Sigmoid colon (tissue), 7 donors: ENCODE results near the gene ARHGAP40. TPM values are rescaled to one million over a fixed set of nuclear protein-coding genes. Genes with fewer than 3 reads are reported as not detected.

Source experiments
- DNase-seq: peaks from one replicate; pipeline ENCODE4 v3.0.0-alpha.2; 2019
- H3K27ac ChIP-seq, 4 donors: fragments of 200-600 bp; sonication (generic); one replicate each; pipeline ENCODE4 v1.5.1; 2016 to 2019; ENCODE audit warnings: mild to moderate bottlenecking in 1 of 4
- H3K27me3 ChIP-seq, 3 donors: fragments of 200-600 bp; sonication (generic); one replicate each; pipeline ENCODE4 v1.5.1; 2019; ENCODE audit warnings: mild to moderate bottlenecking in 1 of 3
- H3K36me3 ChIP-seq, 4 donors: fragments of 200-600 bp; sonication (generic); one replicate each; pipeline ENCODE4 v1.5.1; 2016 to 2019
- H3K4me1 ChIP-seq, 4 donors: fragments of 200-600 bp; sonication (generic); one replicate each; pipeline ENCODE4 v1.5.1; 2017 to 2019
- H3K4me3 ChIP-seq, 4 donors: fragments of 200-600 bp; sonication (generic); one replicate each; pipeline ENCODE4 v1.5.1; 2017 to 2019; ENCODE audit warnings: mild to moderate bottlenecking in 2 of 4, moderate library complexity in 1 of 4
- H3K9me3 ChIP-seq, 4 donors: fragments of 200-600 bp in 3 of 4; sonication (generic) in 3 of 4; one replicate each; pipeline versions ENCODE4 v1.5.1 to v1.6.1; 2013 to 2019
- EP300 ChIP-seq, 4 donors: sonication (generic); formaldehyde crosslinking; IDR thresholded peaks; one replicate each; pipeline ENCODE4 v1.6.1; 2017; ENCODE audit warnings: antibody characterized with exemption in 4 of 4
- POLR2A ChIP-seq, 2 donors: fragments of 450-650 bp; IDR thresholded peaks; one replicate each; pipeline ENCODE4 v1.6.1; 2016; ENCODE audit warnings: antibody characterized with exemption in 2 of 2, mild to moderate bottlenecking in 2 of 2, moderate library complexity in 2 of 2
- POLR2AphosphoS5 ChIP-seq, 4 donors: sonication (generic); formaldehyde crosslinking; IDR thresholded peaks; one replicate each; pipeline ENCODE4 v1.6.1; 2017; ENCODE audit warnings: antibody characterized with exemption in 4 of 4
- WGBS, 2 donors: extraction: QIAGEN DNeasy Blood & Tissue Kit; methylation state at CpG; one replicate each; pipeline ENCODE4 v1.1.7; 2013; 5-methylcytosine and 5-hydroxymethylcytosine counted together
- intact Hi-C: fragments of 100-400 bp; cut with DNase I; formaldehyde crosslinking; loops from one replicate; pipeline ENCODE4 v1.15.1; 2023
- polyA plus RNA-seq, 3 donors: library from polyadenylated mRNA; stranded (reverse); fragments of 200-250 nt; gene quantifications; one replicate each; pipeline ENCODE4 v1.2.3, GENCODE V29; 2013
- total RNA-seq, 4 donors: library from RNA; depleted of rRNA; stranded (reverse); fragments of >200 nt; gene quantifications; one replicate each; pipeline ENCODE4 v1.1.0, GENCODE V29; 2016
- TF ChIP-seq, protein P1 (sequence below), 4 experiments: fragments of 450-650 bp in 3 of 4; fragments of 200-600 bp in 1 of 4; IDR thresholded peaks; one replicate each; pipeline ENCODE4 v1.5.1; 2016 to 2019; ENCODE audit warnings: antibody characterized with exemption in 4 of 4, mild to moderate bottlenecking in 3 of 4, moderate library complexity in 2 of 4
- donor health status: healthy with polysubstance abuse.
- donor health status: Bipolar disorder and iron deficiency.
- donor health status: healthy.

The ARHGAP40 gene
- total and polyA plus RNA-seq, 7 donors = not detected

DNA sequence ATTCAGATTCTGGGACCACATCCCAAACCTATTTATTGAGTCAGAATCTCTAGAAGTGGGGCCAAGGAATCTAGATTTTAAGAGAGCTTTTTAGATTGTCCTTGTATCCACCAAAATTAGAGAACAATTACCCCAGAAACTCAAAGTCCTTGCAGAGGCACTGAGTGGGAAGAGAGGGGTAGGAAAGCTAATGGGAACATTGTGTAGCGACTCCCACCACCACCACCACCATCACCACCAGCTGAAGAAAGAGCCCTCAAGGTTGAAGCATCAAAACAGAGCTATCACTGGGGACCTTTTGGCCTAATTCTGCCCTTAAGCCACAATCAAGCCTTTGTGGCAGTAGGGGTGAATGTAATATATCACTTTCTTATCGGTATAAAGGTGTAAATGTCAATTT lies 83.7 kb downstream of the ARHGAP40 start:
- Histone ChIP-seq H3K4me1 (no peaks in the 10 kb centered on the region), H3K9me3 (no peaks in the 10 kb centered on the region), H3K4me3 (no peak overlapping the region), H3K36me3 (no peaks in the 10 kb centered on the region), H3K27ac (no peak overlapping the region), H3K27me3 (peaks cover 0 to 42% (median 9%) of the 10 kb centered on the region in 3 donors)
- TF ChIP-seq POLR2A (IDR thresholded peaks at IDR 0.05) (no peak), EP300 (IDR thresholded peaks at IDR 0.05) (no peak), POLR2AphosphoS5 (IDR thresholded peaks at IDR 0.05) (no peak)
- TF ChIP-seq, protein P1, sequence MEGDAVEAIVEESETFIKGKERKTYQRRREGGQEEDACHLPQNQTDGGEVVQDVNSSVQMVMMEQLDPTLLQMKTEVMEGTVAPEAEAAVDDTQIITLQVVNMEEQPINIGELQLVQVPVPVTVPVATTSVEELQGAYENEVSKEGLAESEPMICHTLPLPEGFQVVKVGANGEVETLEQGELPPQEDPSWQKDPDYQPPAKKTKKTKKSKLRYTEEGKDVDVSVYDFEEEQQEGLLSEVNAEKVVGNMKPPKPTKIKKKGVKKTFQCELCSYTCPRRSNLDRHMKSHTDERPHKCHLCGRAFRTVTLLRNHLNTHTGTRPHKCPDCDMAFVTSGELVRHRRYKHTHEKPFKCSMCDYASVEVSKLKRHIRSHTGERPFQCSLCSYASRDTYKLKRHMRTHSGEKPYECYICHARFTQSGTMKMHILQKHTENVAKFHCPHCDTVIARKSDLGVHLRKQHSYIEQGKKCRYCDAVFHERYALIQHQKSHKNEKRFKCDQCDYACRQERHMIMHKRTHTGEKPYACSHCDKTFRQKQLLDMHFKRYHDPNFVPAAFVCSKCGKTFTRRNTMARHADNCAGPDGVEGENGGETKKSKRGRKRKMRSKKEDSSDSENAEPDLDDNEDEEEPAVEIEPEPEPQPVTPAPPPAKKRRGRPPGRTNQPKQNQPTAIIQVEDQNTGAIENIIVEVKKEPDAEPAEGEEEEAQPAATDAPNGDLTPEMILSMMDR (IDR thresholded peaks at IDR 0.05) = no peak
- WGBS, 2 donors = 61 to 75% methylated on average over 2 of the region's 2 CpGs
- intact Hi-C loops = no loop called here
- DNase-seq = no peak

DNA sequence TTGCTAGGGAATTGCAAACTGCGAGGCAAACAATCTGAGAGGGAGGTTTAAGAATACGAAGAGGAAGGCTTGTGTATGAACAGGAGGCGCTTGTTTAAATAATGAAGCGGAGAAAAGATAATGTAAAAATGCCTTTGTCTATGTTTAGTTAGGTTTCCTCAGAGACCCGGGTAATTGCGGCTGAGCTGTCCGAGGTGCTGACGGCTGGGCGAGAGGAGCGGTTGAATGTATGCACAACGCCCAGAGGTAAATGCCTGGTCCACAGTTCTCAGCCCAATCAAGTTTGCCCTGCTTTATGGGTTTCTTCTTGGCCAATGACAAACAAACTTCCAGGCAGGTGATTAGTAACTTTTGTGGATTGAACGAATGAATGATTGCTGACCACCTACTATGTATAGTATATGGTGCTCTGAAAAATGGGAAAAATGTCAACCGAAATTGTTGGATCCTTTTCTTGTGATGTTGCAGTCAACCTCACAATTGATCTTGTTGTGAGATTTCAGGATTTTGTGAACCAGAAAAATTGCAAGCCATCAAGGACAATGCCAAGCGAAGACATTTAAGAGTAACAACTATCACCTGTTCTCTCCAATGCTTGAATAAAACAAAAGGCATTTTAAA lies 84.4 kb downstream of the ARHGAP40 start:
- DNase-seq = no peak
- intact Hi-C loops = no loop called here
- H3K27me3 ChIP-seq = peaks cover 0 to 42% (median 9%) of the 10 kb centered on the region in 3 donors

DNA sequence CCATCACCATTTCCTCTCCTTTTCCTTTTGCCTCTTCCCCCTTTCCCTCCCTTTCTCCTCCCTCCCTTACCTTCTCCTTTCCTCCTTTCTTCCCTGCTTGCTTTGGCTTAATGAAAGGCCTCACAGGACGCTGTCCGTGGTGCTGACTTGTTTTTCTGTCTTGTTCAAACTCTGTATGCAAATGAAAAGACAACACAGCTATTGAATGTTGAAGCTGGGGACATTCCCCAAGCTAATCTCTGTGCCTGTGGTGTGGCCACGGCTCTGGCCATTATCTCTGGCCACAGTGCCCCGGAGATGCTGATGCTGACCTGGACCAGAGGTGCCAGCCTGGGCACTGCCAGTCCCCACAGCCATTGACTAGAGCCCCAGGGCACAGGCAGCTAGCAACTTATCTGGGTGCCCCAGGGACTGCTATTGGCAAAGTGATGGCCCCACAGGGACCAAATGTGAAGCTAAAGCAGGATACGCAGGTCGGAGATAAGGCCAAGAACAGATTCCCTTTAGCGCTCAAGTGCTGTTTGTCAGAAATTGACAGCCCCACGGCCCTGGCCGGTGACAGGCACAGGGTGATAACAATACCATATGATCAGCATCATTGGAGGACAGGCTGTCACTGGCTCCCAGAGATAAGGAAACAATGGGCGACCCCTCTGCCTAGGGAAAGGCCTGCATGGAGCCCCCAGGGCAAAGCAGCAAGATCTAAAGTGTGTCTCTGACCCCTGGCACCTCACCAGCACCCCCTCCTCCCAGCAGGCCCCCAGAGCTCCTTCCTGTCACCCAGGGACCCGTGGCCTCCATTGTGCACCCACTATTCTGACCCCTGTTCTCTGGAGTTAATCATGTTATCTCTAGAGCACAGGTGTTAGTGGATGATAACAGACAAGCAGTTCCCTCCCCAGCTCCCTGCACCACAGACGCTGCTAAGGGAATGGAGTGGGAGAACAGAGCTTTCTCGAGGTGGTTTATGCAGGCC lies 91.1 kb downstream of the ARHGAP40 start:
- no peaks in the 10 kb centered on the region for H3K9me3 ChIP-seq
- 24 to 25% methylated on average over 13 of the region's 13 CpGs for WGBS, 2 donors
- H3K27me3 ChIP-seq = peaks cover 0 to 21% (median 0%) of the 10 kb centered on the region in 3 donors
- no peaks in the 10 kb centered on the region for H3K36me3 ChIP-seq
- no peak overlapping the region for H3K27ac ChIP-seq
- no peak for DNase-seq
- H3K4me1 ChIP-seq = no peaks in the 10 kb centered on the region
- H3K4me3 ChIP-seq = no peak overlapping the region
- intact Hi-C loops = no loop called here
- TF ChIP-seq, protein P1 (IDR thresholded peaks at IDR 0.05) = no peak
- no peak for TF ChIP-seq EP300 (IDR thresholded peaks at IDR 0.05)
- TF ChIP-seq POLR2A (IDR thresholded peaks at IDR 0.05) = no peak
- TF ChIP-seq POLR2AphosphoS5 (IDR thresholded peaks at IDR 0.05) = no peak

More for the DNA sequence above, 84.4 kb downstream of the ARHGAP40 start:
- 13% methylated on average over 14 of the region's 14 CpGs for WGBS, 2 donors
- Histone ChIP-seq H3K4me3 (no peak overlapping the region), H3K9me3 (no peaks in the 10 kb centered on the region), H3K36me3 (no peaks in the 10 kb centered on the region), H3K27ac (no peak overlapping the region), H3K4me1 (no peaks in the 10 kb centered on the region)
- TF ChIP-seq POLR2AphosphoS5 (IDR thresholded peaks at IDR 0.05) (no peak), POLR2A (IDR thresholded peaks at IDR 0.05) (no peak), EP300 (IDR thresholded peaks at IDR 0.05) (no peak)
- TF ChIP-seq, protein P1 (IDR thresholded peaks at IDR 0.05) = no peak

DNA sequence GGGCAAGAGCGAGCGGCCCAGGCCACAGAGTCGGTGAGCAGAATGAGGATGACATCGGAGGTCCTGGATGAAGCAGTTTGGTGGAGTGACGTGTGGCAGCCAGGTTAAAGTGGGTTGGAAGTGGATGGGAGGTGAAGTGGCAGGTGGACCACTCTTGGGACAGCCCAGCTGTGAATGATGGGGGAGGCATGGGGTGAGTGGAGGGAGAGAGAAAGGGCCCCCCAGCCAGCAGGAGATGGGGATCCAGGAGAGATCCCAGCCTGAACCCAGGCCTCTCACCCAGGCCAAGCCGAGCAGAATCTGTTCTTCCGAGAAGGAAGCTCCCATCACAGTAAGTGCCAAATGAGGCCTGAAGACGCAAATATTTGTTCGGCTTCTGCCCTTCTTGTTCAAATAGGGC lies 95.7 kb downstream of the ARHGAP40 start:
- 63 to 79% methylated on average over 9 of the region's 9 CpGs for WGBS, 2 donors
- intact Hi-C loops = no loop called here
- Histone ChIP-seq H3K9me3 (no peaks in the 10 kb centered on the region), H3K27ac (no peak overlapping the region), H3K36me3 (no peaks in the 10 kb centered on the region), H3K4me1 (no peaks in the 10 kb centered on the region), H3K27me3 (peaks cover 0 to 23% (median 0%) of the 10 kb centered on the region in 3 donors), H3K4me3 (no peak overlapping the region)
- TF ChIP-seq, protein P1 (IDR thresholded peaks at IDR 0.05) = no peak
- TF ChIP-seq POLR2A (IDR thresholded peaks at IDR 0.05) = no peak
- TF ChIP-seq POLR2AphosphoS5 (IDR thresholded peaks at IDR 0.05) = no peak
- TF ChIP-seq EP300 (IDR thresholded peaks at IDR 0.05) = no peak
- DNase-seq = no peak
